ENCODE data around the gene MRPL53. TPM values are rescaled to one million over a fixed set of nuclear protein-coding genes. Genes with fewer than 3 reads are reported as not detected.

MRPL53 gene
- total and polyA plus RNA-seq, 2 of the 13 experiments (the other 11 are each of a cell fraction or from before 2014, with no cell fraction given), result 34.3 to 51.9 TPM

GRCh38 chr2:74496997-74497776 lies 24.7 kb upstream of the MRPL53 start (continued):
- TF ChIP-seq ZNF556 (CRISPR knock-in tag; IDR thresholded peaks at IDR 0.05; ENCODE audit: borderline replicate concordance) (no peak), ZNF557 (CRISPR knock-in tag; IDR thresholded peaks at IDR 0.05) (no peak), ATF7-NPFF (CRISPR knock-in tag; IDR thresholded peaks at IDR 0.05; ENCODE audit: low read depth) (no peak), ZNF567 (CRISPR knock-in tag; IDR thresholded peaks at IDR 0.05; ENCODE audit: borderline replicate concordance) (no peak), ZNF562 (CRISPR knock-in tag; IDR thresholded peaks at IDR 0.05; ENCODE audit: borderline replicate concordance) (no peak), CSRNP2 (CRISPR knock-in tag; conservative IDR thresholded peaks at IDR 0.05; ENCODE audit: low read depth) (no peak), ZNF253 (CRISPR knock-in tag; IDR thresholded peaks at IDR 0.05; ENCODE audit: borderline replicate concordance) (0 out of 2 replicates have a peak, but pooled peaks have one; percentile 67), RARG (CRISPR knock-in tag; IDR thresholded peaks at IDR 0.05; ENCODE audit: low read depth) (no peak), ZSCAN25 (CRISPR knock-in tag; IDR thresholded peaks at IDR 0.05) (no peak), AKNA (CRISPR knock-in tag; IDR thresholded peaks at IDR 0.05; ENCODE audit: borderline replicate concordance) (no peak), PITX1 (CRISPR knock-in tag; IDR thresholded peaks at IDR 0.05) (peak; percentile 81), SNAPC4 (CRISPR knock-in tag; IDR thresholded peaks at IDR 0.05) (0 out of 2 replicates have a peak, but pooled peaks have one; percentile 47), ZNF768 (CRISPR knock-in tag; IDR thresholded peaks at IDR 0.05) (no peak), PLRG1 (conservative IDR thresholded peaks at IDR 0.05) (no peak), SMARCC2 (IDR thresholded peaks at IDR 0.05) (no peak), TERF1 (CRISPR knock-in tag; IDR thresholded peaks at IDR 0.05) (no peak), FOXM1 (CRISPR knock-in tag; IDR thresholded peaks at IDR 0.05) (no peak)

All from HepG2 (cell line).